Retinal pigment epithelial cell (primary cell): ENCODE results near the gene TNS2.

Source experiments
- DNase-seq: peaks from one replicate; pipeline ENCODE4 v3.0.0-alpha.2; 2010; ENCODE audit warnings: low read depth
- H3K4me3 ChIP-seq: 2 replicates; pipeline ENCODE4 v1.5.1; 2011; ENCODE audit warnings: mild to moderate bottlenecking, low read length, control low read depth, moderate library complexity
- CTCF ChIP-seq: conservative IDR thresholded peaks from 2 replicates; pipeline ENCODE4 v1.5.1; 2011; ENCODE audit warnings: low read depth, low read length, control low read depth, inconsistent platforms

TNS2 gene

GRCh38 chr12:53044896-53045695 is 4.8 kb upstream of the TNS2 start:
- no peak for TF ChIP-seq CTCF
- no peak overlapping the region for H3K4me3 ChIP-seq
- no peak for DNase-seq

GRCh38 chr12:53045696-53046045 is 4.2 kb upstream of the TNS2 start:
- no peak for DNase-seq
- no peak for TF ChIP-seq CTCF
- peak overlapping the region; percentile 73 for H3K4me3 ChIP-seq

GRCh38 chr12:53046655-53047220 is 3.1 kb upstream of the TNS2 start:
- no peak for TF ChIP-seq CTCF
- H3K4me3 ChIP-seq: peak overlapping the region; percentile 73
- no peak for DNase-seq

- no peak for TF ChIP-seq CTCF
- no peak for DNase-seq
These were observed 2.4 kb upstream of the TNS2 start for GRCh38 chr12:53047221-53048032.

DNA sequence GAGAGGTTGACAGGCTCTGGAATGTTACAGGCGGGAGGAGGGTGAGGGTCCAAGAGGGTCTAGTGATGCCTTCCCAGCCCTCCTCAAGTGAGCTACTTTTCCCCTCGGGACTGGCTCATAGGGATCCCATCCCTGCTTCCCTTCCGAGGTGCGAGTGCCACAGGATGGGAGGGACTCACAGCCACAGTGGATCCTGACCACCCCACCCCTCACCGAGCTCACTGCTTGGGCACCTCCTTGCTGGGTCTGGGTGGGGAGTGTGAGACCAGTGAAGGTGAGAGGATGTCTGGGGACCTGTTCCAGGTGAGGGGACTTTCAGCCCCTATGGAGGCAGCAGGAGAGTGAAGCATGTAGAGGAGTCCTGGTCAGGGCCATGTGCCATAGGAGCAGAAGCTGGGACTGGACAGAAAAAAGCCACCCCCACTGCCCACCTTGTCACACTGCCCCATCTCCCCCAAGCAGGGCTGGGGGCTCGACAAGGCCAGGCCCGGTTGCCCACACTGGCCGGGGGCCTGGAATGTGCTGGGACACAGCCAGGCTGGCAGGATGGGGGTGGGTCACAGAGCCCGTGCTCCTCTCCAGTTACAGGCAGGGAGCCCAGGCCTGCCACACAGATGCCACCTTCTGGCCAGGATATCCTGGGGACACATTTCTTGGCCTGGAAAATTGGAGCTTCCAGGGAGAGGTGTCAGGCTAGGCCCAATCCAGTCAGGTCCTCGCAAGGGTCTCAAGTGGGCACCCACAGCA is 1.7 kb upstream of the TNS2 start:
- peak overlapping the region; percentile 31 for H3K4me3 ChIP-seq
- DNase-seq: no peak
- peak; percentile 28 for TF ChIP-seq CTCF

More at GRCh38 chr12:53047221-53048032, 2.4 kb upstream of the TNS2 start:
- H3K4me3 ChIP-seq: peak overlapping the region; percentile 73

- peak overlapping the region; percentile 4 for H3K4me3 ChIP-seq
- no peak for TF ChIP-seq CTCF
- no peak for DNase-seq
These were observed 974 bp upstream of the TNS2 start for GRCh38 chr12:53048780-53049401.
